NK-92 treated with Interleukin-12 subunit alpha and Interleukin-12 subunit beta, amount 100 ng/mL, for 24 hours (cell line): Measurements from ENCODE around the gene MSTO1.
"Not testable (repeated sequence)": the region's sequence is repeated elsewhere in the genome, so short reads cannot be mapped to it uniquely, and the experiment has no call there.

Source experiments
- DNase-seq: peaks from one replicate; lab custom pipeline; 2025; lab: John Stamatoyannopoulos, UW

MSTO1 gene

GRCh38 chr1:155609515-155610256, at the start of gene MSTO1:
MSTO1 (plus strand) TSS chr1:155610218; CDS start chr1:155610249, 31 bp downstream.
- peak; percentile 96 for DNase-seq

DNA sequence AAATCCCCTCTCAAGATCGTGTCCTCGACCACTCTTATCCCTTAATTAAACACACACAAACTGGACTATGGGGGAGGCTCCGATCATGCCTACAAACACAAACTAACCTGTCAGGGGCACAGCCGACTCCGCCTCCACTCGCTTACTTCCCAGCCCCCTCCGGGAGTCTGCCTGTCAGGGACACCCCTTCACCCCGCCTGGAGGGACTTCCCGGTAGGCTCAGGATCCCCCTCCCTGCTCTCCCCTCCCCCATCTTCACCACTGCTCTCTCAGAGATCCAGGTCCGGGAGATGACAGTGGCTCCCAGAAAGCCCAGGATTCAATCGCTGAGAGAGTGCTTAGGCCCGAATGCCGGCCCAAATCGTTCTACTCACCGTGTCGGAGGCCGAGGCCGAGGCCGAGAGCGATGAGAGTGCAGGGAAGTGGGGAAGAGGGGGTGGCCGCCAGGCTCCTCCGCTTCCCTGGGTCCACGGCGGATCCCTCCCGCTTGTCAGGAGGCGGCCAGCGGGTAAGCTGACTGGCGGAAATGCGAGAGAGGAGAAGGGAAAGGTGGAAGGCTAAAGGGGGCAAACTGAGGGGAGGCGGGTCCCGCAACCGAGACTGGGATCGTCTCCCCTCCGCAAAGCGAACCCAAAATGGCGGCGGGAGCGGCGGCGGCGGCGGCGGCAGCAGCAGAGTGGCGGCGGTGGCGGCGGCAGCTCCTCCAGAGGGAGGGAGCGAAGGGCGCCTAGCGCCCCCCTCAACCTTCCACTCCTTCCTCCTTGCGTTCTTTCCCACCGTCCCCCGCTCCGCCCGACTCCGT, 48.0 kb upstream of the MSTO1 start:
- peak; percentile 57 for DNase-seq

GRCh38 chr1:155562581-155563376, 47.2 kb upstream of the MSTO1 start, which contains the start of gene ASH1L:
ASH1L (minus strand) TSS chr1:155562803; CDS start chr1:155521519, 41,284 bp downstream.
- DNase-seq = peak; percentile 95

- DNase-seq = not testable (repeated sequence)
Measured at GRCh38 chr1:155563377-155564022, 46.5 kb upstream of the MSTO1 start.

GRCh38 chr1:155569988-155570592, 39.9 kb upstream of the MSTO1 start:
- DNase-seq = no peak

DNA sequence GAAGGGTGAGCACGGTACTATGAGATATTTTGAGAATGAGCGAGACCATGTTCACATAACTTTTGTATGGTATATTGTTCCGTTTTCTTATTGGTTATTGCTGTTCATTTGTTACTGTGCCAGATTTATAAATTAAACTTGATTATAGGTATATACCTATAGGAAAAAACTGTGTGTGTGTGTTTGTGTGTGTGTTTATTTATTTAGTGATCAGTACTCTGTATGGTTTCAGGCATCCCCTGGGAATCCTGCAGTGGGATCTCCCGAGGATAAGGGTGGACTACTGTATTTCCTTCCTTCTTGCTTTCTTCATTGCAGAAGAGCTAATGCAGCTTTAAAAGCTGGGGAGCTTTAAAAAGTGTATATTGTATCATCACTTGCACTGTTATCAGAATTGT, 39.4 kb upstream of the MSTO1 start:
- no peak for DNase-seq

DNA sequence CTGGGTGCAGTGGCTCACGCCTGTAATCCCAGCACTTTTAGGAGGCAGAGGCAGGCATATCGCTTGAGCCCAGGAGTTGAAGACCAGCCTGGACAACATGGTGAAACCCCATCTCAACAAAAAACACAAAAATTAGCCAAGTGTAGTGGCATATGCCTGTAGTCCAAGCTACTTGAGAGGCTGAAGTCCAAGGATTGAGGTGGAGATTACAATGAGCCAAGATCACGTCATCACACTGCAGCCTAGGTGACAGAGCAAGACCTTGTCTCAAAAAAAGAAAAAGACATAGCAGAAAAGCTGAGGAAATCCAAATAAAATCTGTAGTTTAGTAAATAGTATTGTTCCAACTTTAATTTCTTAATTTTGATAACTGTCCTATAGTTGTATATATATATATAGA, 35.9 kb upstream of the MSTO1 start:
- no peak for DNase-seq

DNA sequence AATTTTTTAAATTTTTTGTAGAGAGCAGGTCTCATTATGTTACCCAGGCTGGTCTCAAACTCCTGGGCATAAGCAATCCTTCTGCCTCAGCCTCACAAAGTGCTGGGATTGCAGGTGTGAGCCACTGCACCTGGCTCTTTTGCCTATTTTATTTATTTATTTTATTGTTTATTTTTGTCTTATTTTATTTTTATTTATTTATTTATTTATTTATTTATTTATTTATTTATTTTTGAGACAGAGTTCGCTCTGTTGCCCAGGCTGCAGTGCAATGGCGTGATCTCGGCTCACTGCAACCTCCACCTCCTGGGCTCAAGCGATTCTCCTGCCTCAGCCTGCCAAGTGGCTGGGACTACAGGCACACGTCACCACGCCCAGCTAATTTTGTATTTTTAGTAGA, 34.4 kb upstream of the MSTO1 start:
- not testable (repeated sequence) for DNase-seq

DNA sequence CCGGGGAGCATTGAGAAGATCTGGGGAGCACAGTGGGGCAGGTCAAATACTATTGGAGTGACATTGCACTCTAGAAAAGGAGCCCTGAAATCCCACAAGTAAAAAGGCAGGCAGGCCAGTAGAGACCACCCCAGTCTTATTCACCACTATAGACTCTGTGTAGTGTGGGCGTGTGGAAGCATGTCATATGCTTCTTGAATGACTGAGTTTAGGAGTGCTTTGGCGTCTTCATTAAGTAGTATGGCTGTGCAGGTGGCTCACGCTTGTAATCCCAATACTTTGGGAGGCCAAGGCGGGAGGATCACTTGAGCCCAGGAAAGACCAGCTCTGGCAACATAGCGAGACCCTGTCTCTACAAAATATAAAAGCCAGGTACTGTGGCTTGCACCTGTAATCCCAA, 26.2 kb upstream of the MSTO1 start:
- DNase-seq = not testable (repeated sequence)

- not testable (repeated sequence) for DNase-seq
Measured at GRCh38 chr1:155589282-155589681, 20.7 kb upstream of the MSTO1 start.

DNA sequence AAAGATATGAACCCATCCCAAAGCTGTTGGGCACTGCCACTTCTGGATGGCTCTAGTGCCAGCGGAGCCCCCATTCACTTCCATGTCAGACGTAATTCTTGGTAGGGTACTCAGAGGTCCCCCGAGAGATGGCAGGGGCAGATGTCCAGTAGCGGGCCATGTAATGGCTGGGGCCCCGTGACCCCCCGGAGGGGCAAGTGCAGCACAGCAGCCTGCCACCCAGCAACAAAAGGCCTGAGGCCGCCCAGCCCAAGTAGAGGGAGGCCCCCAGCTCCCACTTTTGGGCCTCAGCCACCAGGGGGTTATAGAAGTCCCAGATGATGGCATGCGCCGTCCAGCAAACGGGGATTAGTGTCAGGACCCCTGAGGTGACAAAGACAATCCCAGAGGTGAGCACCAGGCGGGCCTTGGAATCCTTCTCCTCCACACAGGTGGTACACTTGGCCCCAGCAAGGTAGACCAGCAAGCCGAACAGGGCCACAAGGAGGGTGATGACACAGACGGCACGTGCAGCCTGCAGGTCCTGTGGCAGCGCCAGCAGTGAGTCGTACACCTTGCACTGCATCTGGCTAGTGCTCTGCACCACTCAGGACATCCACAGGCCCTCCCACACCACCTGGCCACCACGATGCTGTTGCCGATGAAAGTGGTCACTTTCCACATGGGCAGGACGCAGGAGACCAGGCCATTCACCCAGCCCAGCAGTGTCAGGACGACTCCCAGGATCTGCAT, 19.3 kb upstream of the MSTO1 start:
- not testable (repeated sequence) for DNase-seq

DNA sequence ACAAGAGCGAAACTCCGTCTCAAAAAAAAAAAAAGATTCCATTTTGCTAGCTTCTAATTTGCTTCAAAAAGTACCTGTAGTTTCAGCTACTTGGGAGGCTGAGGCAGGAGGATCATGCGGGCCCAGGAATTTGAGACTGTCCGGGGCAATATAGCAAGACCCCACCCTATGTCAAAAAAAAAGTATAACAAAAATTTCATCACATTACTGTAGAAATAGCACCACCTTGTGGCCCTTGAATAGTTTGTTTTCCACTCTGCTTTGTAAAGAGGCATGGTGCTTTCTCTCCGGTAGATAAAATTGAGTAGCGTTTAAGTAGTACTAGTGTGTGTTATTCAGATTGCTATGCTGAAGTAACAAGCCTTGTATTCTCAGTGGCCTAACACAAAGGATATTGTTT, 18.2 kb upstream of the MSTO1 start:
- DNase-seq = no peak

- not testable (repeated sequence) for DNase-seq
Measured at GRCh38 chr1:155595877-155596474, 14.0 kb upstream of the MSTO1 start.

DNA sequence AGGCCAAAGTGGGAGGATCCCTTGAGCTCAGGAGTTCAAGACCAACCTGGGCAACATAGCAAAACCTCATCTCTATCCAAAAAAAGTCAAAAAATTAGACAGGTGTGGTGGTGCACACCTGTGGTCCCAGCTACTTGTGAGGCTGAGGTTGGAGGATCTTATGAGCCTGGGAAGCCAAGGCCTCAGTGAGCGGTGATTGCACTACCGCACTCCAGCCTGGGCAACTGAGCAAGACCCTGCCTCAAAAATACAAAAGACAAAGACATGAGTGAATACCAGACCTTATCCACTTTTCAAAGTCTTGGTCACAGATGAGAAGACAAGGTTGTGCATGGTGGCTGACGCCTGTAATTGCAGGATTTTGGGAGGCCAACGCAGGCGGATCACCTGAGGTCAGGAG, 13.2 kb upstream of the MSTO1 start:
- no peak for DNase-seq

- no peak for DNase-seq
Measured at GRCh38 chr1:155598842-155599331, 11.1 kb upstream of the MSTO1 start.

DNA sequence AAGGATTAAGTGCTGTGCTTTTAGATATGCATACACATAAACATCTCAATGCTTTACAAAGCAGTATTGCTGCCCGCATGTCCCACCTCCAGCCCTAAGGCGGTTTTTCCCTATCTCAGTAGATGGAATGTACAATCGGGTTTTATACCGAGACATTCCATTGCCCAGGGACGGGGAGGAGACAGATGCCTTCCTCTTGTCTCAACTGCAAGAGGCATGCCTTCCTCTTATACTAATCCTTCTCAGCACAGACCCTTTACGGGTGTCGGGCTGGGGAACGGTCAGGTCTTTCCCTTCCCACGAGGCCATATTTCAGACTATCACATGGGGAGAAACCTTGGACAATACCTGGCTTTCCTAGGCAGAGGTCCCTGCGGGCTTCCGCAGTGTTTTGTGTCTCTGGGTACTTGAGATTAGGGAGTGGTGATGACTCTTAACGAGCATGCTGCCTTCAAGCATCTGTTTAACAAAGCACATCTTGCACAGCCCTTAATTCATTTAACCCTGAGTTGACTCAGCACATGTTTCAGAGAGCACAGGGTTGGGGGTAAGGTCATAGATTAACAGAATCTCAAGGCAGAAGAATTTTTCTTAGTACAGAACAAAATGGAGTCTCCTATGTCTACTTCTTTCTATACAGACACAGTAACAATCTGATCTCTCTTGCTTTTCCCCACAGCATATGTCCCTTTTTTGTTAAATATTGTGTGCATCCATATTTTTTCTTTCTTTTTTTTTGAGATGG, 10.0 kb upstream of the MSTO1 start:
- DNase-seq = not testable (repeated sequence)

GRCh38 chr1:155607708-155608107, 2.3 kb upstream of the MSTO1 start:
- DNase-seq = no peak

- DNase-seq = no peak
Measured at GRCh38 chr1:155608888-155609225, 1.2 kb upstream of the MSTO1 start.

DNA sequence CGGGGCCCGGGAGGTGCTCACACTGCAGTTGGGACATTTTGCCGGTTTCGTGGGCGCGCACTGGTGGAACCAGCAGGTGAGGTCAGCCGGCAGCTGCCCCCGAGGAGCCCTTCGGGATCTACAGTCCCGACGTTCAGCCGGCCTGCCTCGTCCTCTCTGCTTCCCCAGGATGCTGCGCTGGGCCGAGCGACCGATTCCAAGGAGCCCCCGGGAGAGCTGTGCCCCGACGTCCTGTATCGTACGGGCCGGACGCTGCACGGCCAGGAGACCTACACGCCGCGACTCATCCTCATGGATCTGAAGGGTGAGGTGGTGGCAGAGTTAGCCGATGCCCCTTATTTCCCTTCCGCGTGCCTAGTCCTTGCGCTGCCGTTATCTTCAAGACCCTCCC, 234 bp downstream of the MSTO1 start:
- not testable (repeated sequence) for DNase-seq
